CD1c-positive myeloid dendritic cell (primary cell): Measurements from ENCODE around the gene RIN1.
"Not testable (repeated sequence)": the region's sequence is repeated elsewhere in the genome, so short reads cannot be mapped to it uniquely, and the experiment has no call there.

Experiments
- DNase-seq: peaks from one replicate; pipeline ENCODE4 v3.0.0-alpha.2; 2016; ENCODE audit errors: extremely low spot score

Gene RIN1

DNA sequence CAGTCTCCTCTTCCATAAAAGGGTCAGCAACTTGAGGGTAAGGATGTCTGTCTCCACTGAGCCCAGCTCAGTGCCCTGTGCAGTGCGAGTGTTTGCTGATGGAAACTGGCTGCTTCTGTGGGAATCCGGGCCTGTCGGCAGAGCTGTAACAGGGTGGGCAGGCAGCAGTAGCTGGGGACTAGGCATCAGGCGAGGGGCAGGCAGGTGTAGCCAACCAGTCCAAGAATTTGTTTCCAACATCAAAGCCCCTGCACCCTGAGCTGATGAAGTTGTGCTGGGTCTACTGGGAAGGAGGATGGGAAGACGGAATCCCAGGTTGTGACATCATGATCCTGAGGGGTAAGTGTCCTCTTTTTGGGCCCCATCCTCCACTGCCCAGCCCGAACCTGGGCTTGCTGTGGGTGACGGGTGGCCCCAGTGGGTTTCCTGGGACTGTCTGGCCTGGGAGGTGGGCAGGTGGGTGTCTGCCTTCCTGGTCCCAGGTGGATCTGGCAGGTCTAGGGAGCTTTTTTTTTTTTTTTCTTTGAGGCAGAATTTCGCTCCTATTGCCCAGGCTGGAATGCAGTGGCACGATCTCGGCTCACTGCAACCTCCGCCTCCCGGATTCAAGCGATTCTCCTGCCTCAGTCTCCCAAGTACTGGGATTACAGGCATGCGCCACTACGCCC is 24.3 kb upstream of the RIN1 start:
- no peak for DNase-seq

DNA sequence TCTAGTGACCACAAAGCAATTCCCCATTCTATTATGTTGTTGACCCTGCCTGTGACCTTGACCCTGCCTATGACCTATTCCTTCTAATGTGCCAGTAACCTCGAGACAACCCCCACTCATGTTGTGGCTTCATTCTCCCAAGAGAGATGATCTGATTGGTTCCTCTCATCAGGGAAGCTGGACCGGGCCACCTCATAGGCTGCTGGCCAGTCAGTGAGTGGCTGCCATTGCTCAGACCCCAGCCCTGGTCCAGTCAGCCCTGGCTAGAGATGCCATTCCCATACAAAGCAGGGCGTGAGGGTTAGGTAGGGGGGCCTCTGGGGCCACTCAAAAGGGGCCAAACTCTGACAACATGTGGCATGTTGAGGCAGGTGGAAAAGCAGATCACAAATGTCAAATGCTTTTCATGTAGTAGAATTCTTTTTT is 23.4 kb upstream of the RIN1 start:
- DNase-seq = no peak

DNA sequence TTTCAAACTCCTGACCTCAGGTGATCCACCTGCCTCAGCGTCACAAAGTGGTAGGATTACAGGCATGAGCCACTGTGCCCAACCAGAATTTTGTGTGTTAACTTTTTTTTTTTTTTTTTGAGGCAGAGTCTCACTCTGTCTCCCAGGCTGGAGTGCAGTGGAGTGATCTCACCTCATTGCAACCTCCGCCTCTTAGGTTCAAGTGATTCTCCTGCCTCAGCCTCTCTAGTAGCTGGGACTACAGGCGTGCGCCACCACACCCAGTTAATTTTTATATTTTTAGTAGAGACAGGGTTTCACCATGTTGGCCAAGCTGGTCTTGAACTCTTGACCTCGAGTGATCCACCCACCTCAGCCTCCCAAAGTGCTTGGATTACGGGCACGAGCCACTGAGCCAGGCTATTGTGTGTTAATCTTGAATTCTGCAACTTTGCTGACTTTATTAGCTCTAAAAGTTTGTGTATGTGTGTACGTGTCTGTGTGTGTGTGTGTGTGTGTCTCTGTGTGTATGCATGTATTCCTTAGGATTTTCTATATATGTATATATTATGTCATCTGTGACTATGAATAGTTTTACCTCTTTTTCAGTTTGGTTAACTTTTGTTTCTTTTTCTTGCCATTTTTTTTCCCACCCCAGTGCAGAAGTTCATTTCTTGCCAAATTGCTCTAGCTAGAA is 14.5 kb upstream of the RIN1 start:
- not testable (repeated sequence) for DNase-seq

- no peak for DNase-seq
Measured at GRCh38 chr11:66349084-66349386, 12.8 kb upstream of the RIN1 start.

DNA sequence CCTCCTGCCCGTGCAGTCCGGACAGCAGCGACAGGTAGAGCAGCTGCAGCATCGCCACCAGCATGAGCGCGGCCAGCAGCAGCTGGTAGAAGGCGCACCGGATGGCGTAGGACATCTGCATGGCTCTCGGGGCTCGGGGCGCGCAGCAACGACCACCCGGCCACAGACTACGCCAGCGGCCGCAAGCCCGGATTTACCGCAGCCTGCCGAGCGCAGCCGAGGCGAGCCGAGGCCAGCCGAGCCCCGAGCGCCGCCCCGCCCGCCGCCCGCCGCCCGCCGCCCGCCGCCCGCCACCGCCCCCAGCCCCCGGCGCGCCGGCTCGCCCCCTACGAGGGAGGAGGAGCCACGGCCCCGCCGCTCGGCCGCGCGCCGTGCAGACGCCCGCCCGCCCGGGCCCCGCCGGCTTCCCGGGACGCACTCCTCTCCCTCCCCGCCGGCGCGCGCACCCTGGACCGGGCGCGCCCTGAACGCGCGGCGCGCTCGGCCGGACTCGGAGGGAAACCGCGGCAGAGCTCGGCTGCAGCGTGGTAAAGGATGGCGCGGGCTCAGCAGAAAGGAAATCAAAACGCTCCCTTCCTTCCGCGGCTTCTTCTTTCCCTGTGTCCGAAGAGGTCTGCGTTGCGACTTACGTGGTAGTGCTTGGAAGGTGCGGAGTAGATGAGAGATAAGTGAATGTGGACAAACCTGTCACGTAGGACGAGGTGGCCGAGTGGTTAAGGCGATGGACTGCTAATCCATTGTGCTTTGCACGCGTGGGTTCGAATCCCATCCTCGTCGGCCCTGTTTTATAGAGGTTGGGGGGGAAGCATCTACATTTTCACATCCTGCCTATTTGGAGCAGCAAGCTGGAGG is 11.4 kb upstream of the RIN1 start, which contains the start of gene B4GAT1:
TSS of gene B4GAT1 (minus strand) at position 205 of the 852 bp plus-strand sequence. CDS start at position 121, 84 bp downstream.
- DNase-seq = peak; percentile 57

DNA sequence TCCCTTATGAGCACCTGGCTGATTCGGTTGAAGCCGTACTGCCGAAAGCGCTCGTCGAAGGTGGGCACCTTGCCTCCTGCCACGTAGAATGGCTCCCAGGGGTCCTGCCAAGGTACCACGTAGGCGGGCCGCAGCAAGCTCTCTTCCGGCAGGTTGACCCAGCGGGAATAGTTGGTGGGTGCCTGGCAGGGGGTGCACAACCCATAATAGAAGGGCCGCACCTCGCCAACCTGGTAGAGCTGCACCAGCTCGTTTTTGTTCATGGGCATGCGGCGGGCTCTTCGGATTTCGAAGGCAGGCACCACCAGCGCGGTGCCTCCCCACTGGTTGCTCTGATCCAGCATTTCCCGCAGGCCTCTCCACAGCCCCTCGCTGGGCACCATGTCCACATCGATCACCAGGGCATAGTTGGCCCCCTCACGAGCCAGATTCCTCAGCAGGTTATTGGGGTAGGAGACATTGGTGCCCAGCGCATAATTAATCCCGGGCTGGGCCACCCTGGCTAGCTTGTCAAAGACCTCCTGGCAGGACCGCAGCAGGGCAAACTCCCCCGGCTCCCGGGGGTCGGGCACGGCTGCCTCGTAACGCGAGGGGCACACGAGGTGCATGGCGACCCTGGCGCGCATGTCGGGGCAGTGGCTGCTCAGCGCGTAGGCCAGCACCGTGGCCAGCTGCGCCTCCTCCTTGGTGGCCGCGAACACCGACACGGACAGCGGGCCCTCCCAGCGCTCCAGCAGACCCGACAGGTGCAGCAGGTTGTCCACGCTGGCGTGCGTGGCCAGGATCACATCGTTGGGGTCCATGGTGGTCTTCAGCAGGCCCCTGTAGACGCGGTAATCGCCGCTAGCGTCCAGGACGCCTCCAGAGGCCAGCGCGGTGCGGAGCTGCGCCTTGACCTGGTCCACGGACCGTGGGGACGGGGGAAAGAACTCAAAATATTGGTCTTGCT is 10.5 kb upstream of the RIN1 start:
- no peak for DNase-seq

DNA sequence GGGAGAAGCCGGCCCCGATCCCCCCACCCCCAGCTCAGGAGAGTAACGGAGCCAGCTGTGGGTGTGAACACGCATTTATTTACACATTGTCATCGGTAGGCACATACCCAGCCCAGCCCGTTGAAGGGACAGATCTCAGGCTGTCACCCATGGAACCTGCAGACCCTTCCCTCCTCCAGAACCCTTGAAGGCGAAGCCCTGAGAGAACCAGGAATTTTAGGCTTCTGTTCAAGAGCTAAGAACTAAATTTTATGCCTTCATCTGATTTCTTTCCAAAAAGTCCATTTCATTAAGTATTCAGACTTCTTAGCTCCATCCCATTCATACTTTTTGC is 9.0 kb upstream of the RIN1 start:
- DNase-seq = no peak

DNA sequence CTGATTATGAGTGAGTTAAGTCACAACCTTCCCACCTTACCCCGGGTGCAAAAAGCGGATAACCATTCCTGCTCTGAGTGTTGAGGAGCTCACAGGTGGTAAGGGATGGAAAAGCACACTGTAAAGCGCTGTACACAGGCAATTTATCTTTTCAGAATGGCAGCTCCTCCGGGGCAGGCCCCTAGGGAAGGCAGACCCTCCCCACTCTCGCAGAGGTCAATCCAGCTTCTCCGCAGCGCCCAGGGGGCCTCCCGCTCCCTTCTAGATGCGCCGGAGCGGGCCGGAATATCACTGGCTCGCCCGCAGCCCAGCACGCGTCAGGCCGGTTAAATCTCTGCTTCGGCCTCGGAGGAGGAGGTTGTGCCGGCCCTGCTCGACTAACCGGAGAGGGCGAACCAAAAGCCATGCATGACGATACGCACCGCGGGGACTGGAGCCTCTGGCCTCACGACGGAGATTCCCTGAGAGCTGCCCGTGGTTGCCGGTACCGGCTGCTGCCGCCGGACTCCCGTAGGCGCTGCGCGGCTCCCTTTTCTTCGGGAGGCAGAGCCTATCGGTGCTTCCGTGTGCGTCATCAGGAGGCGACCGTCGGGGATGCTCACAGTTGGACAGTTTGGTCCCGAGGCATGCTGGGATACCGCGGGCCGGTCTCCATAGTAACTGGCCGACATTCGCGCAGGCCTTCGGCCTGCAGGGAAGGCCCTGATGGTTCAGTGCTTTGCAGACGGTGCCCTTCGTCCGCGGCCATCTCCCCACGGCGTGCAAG is 8.5 kb upstream of the RIN1 start, which contains the start of gene BRMS1:
TSS of gene BRMS1 (minus strand) at position 555 of the 766 bp plus-strand sequence. CDS start 2,870 bp downstream, outside the sequence.
- DNase-seq = peak; percentile 98

- no peak for DNase-seq
Measured at GRCh38 chr11:66343176-66343575, 6.9 kb upstream of the RIN1 start.

DNA sequence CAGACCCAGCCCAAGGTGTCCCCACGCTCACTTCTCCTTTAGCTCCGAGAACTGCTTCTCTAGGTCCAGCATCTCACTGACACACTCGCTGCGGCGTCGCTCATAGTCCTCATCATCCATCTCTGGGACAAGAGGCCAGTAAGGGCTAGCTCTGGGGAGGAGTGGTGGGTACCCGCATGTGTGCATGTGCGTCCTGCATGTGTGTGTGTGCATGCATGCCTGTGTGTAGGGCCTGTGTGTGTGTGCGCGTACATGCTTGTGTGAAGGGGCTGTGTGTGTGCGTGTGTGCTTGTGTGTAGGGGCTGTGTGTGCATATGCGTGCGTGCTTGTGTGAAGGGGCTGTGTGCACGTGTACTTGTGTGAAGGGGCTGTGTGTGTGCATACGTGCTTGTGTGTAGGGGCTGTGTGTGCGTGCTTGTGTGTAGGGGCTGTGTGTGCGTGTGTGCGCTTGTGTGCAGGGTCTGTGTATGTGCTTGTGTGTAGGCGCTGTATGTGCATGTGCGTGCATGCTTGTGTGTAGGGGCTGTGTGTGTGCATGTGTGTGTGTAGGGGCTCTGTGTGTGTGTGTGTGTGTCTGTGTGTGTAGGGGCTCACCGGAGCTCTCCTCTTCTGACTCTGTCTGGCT is 5.4 kb upstream of the RIN1 start:
- DNase-seq = no peak

DNA sequence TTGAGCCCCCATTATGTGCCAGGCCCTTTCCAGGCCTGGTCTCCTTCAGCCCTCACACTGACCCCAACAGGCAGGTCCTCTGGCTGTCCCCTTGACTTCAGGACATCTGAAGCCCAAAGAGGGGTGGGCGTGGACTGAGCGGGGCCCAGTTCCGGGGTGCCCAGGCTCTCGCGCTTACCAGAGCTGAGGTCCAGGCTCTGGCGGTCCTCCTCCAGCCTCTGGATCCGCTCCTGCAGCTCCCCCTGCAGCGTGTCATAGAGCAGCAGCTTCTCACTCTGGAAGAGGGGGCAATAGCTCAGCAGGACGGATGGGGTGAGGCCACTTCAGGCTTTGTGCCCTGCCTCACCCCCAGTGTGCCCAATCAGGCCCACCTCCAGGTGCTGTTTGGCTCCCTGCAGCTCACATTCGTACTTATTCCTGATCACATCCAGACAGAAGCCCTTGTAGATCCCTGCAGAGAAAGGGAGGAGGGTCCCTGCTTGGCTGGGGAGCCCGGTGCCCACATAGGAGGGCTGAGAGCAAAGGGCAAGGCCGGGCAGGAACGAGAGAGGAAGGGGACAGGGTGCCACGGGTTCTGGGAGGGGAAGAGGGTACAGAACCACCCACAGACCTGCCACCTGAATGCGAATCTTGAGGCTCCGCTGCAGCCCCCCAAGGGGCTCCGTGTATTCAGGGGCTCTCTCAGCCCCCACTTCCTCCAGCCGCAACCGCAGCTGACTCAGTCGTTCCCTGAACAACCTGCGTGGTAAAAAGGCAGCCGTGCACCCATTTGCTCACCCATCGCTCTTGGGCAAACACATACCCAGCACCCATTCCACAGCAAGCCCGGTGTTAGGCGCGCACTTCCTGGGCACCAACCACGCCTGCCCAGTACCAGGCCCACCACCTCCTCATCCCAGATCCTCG is 4.6 kb upstream of the RIN1 start:
- no peak for DNase-seq

- DNase-seq = no peak
Measured at GRCh38 chr11:66339686-66340483, 3.7 kb upstream of the RIN1 start.

DNA sequence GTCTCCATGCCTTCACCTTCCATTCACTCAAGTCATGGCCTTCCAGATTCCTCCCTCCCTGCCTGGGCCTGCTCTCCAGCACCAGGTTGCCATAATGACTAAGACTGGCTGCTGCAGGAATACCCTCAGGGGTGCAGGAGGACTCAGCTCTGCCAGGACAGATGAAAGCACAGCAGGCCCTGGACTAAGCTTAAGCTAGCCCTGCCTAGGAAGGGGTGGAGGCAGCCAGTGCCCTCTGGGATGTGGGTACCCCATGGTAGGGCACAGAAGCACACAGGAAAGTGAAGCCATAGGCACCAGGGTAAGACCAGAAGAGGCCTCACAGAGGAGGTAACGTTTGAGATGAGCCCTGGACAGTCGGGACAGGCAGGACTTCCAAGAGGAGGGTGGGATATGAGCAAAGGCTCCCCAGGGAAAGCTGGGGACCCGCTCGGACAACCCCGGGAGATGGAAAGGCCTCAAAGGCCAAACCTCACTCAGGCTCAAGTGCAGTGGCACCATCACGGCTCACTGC is 3.0 kb upstream of the RIN1 start:
- no peak for DNase-seq

GRCh38 chr11:66338276-66339161 is 2.3 kb upstream of the RIN1 start:
- no peak for DNase-seq

DNA sequence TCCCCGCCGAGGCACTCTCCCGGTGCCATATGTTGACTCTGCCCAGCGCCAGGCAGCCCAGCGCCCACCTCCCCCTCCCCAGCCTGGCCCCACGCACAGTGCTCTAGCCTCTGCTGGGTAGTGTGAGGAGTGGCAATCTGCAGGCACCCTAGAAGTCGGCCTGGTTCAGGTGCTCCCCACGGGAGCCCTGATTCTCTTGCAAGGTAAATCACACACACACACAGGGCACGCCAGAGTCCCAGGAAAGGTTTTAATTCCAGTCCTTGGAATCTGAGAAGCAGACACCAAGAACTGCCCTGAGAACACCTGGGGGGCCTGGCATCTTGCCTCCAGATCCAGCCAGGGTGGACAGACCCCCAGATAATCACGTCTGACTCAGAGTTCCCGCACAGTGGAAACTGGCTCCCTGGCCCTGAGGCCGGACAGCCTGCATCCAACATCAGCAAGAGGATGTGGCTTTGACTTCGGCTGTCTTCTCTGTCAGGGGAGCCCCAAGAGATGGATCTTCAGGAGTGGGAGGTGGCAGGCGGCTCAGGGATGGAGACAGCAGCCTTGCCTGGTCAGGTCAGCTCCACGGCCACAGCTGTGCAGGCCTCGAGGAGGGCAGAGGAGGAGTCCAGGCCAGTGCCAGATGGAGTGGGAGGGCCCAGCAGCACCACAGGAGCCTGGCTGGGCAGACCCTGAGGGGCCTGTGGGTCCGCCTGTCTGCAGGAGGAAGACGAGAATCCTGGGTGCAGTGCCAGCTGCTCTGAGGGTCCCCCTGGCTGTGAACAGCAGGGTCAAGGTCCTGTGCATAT is 1.1 kb upstream of the RIN1 start:
- DNase-seq = no peak

- peak; percentile 48 for DNase-seq
Measured at GRCh38 chr11:66335531-66336233, 552 bp downstream of the RIN1 start.
